BLaER1 (cell line): ENCODE data around the gene RFPL3.

Experiments
- H3K27ac ChIP-seq: shearing (Covaris generic); formaldehyde crosslinking; 2 replicates; pipeline ENCODE4 v1.8.1; 2022
- H3K27me3 ChIP-seq: shearing (Covaris generic); formaldehyde crosslinking; 2 replicates; pipeline ENCODE4 v1.8.1; 2022
- H3K36me3 ChIP-seq: shearing (Covaris generic); formaldehyde crosslinking; 2 replicates; pipeline ENCODE4 v1.8.1; 2022
- H3K4me1 ChIP-seq: shearing (Covaris generic); formaldehyde crosslinking; 2 replicates; pipeline ENCODE4 v1.8.1; 2022
- H3K4me2 ChIP-seq: shearing (Covaris generic); formaldehyde crosslinking; 2 replicates; pipeline ENCODE4 v1.8.1; 2022
- H3K4me3 ChIP-seq: shearing (Covaris generic); formaldehyde crosslinking; 2 replicates; pipeline ENCODE4 v1.8.1; 2022
- H3K9ac ChIP-seq: shearing (Covaris generic); formaldehyde crosslinking; 2 replicates; pipeline ENCODE4 v1.8.1; 2022
- H3K9me3 ChIP-seq: shearing (Covaris generic); formaldehyde crosslinking; 2 replicates; pipeline ENCODE4 v1.8.1; 2022
- H4K20me1 ChIP-seq: shearing (Covaris generic); formaldehyde crosslinking; 2 replicates; pipeline ENCODE4 v1.8.1; 2022
- Cebpa-rat ChIP-seq: shearing (Covaris generic); IDR thresholded peaks from 2 replicates; pipeline ENCODE4 v1.8.1; 2022

RFPL3 gene

DNA sequence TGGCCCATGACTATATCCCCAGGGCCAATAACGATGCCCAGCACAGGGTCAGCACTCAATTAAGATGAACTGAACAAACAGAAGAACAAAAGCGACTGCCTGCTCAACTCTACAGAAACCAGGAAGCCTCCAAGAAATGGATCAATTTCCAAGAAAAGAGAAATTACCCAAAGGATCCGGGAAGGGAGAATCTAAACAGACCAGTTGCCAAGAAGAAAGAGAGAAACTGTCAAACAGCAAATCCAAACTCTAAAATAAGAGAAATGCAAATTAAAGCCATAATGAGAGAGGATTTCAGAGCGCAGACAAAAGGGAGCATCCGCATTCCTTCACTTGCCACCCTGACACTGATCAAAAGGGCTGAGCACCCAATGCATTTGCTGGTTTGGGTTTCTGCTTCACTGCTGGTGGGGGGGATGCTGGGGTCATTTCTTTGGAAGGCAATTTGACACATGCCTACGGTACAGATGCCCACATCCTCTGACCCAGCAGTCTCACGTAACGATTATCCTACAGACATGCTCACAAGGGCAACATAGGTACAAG is 37.7 kb upstream of the RFPL3 start:
- no peaks in the 10 kb centered on the region for H3K9me3 ChIP-seq
- no peaks in the 10 kb centered on the region for H3K4me1 ChIP-seq
- H3K9ac ChIP-seq, result no peak overlapping the region
- H3K4me2 ChIP-seq, result no peak overlapping the region
- H3K27me3 ChIP-seq, result no peaks in the 10 kb centered on the region
- TF ChIP-seq Cebpa-rat, result no peak
- no peaks in the 10 kb centered on the region for H3K36me3 ChIP-seq
- H3K27ac ChIP-seq, result no peak overlapping the region
- H3K4me3 ChIP-seq, result no peak overlapping the region
- H4K20me1 ChIP-seq, result no peaks in the 10 kb centered on the region

DNA sequence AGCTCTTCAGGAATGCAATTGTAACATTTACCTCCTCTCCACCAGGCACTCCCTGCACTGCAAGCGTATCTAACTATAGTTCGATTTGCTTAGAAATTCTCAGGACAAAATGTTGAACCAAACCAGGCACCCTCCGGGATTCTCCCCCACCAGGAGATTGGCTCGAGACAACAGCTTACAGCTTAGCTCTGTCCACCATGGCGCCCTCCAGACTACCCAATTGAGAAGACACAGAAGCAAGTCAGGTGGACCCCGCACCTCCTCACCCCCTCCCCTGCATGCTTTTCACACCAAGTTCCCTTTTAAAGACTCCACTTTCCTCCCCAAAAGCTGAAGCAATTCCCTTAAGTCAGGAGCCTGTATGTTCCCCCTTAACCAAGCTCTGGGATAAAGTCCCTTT is 34.7 kb upstream of the RFPL3 start:
- H3K36me3 ChIP-seq, result no peaks in the 10 kb centered on the region
- no peaks in the 10 kb centered on the region for H4K20me1 ChIP-seq
- no peak overlapping the region for H3K4me3 ChIP-seq
- H3K4me2 ChIP-seq, result no peak overlapping the region
- H3K27me3 ChIP-seq, result no peaks in the 10 kb centered on the region
- no peak overlapping the region for H3K9ac ChIP-seq
- H3K9me3 ChIP-seq, result no peaks in the 10 kb centered on the region
- no peaks in the 10 kb centered on the region for H3K4me1 ChIP-seq
- no peak overlapping the region for H3K27ac ChIP-seq
- no peak for TF ChIP-seq Cebpa-rat

DNA sequence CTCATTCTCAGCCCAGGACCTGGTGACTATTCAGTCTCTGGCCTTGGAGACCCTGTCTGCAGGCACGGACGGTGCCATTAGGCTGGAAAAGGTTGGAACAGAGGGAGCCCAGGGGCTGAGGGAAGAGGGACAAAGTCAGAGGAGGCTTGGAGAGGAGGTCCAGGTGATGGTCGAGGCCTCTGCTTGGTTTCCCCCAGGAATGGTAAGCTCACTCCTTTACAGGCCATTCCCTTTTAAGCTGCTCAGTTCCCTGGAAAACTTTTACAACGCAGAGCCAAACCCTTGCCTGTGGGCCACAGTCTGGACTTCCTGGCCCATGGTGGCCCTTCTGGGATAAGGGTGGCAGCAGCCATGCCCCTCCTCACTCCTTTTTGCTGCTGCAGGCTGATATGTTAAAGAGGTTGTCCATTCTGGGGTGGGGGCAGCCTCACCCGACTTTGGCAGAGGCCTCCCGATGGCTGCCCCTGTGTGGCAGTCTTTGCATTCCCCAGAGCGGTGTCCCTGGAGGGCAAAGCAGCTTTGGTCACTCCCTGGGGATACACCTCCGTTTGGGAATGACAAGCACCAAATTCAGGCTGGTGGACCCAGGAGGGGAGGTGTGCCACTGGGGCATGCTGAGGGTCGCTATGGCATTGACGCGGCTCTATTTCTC is 34.0 kb upstream of the RFPL3 start:
- Histone ChIP-seq H4K20me1 (no peaks in the 10 kb centered on the region), H3K4me3 (no peak overlapping the region), H3K27ac (no peak overlapping the region), H3K36me3 (no peaks in the 10 kb centered on the region), H3K4me1 (no peaks in the 10 kb centered on the region), H3K4me2 (no peak overlapping the region), H3K9ac (no peak overlapping the region), H3K27me3 (no peaks in the 10 kb centered on the region), H3K9me3 (no peaks in the 10 kb centered on the region)
- TF ChIP-seq Cebpa-rat, result no peak

DNA sequence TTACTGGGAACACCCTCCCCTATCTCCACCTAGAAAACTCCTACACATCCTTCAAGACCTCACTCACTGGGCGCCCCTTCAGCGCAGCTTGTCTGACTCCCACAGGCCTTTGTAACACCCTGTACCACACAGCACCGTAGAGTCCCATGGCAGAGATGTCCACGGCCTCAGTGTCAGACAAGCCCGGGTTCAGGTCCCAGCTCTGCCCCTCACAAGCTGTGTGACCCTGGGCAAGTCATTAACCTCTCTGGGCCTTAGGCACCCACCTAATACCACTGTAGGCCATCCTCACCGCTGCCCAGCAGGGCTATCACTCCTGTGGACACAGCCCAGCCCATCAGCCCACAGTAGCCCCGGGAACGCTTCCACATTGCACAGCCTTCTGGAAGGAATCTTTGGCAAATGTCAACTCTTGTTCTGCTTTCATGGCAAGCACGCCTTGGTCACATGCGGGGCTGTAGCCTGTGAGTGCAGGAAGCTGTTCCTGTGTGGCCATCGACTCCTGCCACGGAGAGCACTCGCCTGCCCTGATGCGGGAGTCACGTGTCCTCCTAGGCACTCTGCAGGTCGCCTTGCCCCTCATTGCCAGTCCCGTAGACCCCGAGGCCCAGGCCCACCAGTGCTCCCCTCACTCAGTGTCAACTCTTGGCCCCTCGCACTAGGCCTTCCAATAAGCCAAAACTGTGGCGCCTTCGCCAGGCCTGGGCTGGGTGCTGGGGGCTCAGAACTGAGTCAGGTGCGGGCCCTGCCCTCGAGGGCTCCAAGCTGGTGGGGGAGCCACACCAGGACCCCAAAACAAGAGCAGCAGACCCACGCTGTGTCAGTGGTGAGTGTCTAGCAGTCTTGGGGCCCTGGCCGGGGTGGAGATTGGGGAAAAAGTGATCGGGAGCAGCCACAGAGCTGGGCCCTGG is 32.9 kb upstream of the RFPL3 start:
- Histone ChIP-seq H3K27me3 (no peaks in the 10 kb centered on the region), H3K9ac (no peak overlapping the region), H3K4me1 (no peaks in the 10 kb centered on the region), H4K20me1 (no peaks in the 10 kb centered on the region), H3K4me3 (no peak overlapping the region), H3K9me3 (no peaks in the 10 kb centered on the region), H3K36me3 (no peaks in the 10 kb centered on the region), H3K27ac (no peak overlapping the region), H3K4me2 (no peak overlapping the region)
- TF ChIP-seq Cebpa-rat, result no peak

DNA sequence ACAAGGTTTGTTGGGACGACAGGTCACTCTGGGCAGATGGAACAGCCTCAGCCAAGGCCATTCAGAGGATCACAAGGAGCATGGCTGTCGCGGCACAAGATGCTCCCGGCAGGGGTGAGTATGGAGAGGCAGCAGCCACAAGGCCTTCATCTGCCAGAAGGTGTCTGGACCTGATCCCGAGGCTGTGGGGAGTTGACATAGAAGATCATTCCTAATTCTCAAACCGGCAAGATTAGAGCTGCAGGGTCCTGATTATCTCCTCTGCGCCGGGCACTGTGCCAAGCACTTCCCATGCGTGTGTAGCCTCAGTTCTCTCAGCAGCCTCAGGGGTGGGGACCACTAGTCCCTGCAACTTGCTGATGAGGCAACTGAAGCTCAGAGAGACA is 32.3 kb upstream of the RFPL3 start:
- no peak for TF ChIP-seq Cebpa-rat
- H3K9me3 ChIP-seq, result no peaks in the 10 kb centered on the region
- no peak overlapping the region for H3K27ac ChIP-seq

DNA sequence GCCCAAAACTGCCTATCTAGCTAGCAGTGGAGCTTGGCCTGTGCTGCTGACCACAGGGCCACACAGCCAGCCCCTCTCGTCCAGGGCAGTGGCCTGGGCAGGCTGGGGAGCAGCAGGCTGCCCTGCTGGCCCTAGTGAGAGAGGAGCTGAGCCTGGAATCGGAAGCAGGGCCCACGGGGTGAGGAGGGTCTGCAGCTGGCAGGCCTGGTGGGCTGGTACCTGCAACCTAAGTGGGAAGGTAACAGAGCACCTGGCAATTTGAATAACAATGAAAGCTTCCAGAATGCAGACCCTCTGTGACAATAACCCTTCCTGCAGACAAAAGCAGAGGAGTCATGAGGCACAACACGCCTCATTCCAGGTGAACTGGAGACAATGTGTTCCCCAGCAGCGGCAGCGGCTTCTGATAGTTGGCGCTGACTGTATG is 31.8 kb upstream of the RFPL3 start:
- H3K27ac ChIP-seq, result no peak overlapping the region
- no peak overlapping the region for H3K9ac ChIP-seq
- no peaks in the 10 kb centered on the region for H3K9me3 ChIP-seq
- no peak overlapping the region for H3K4me2 ChIP-seq
- H3K4me1 ChIP-seq, result no peaks in the 10 kb centered on the region
- H4K20me1 ChIP-seq, result no peaks in the 10 kb centered on the region
- no peak for TF ChIP-seq Cebpa-rat
- no peak overlapping the region for H3K4me3 ChIP-seq
- no peaks in the 10 kb centered on the region for H3K36me3 ChIP-seq
- H3K27me3 ChIP-seq, result no peaks in the 10 kb centered on the region

More for the DNA sequence above, 32.3 kb upstream of the RFPL3 start:
- Histone ChIP-seq H3K9ac (no peak overlapping the region), H3K4me3 (no peak overlapping the region), H3K4me1 (no peaks in the 10 kb centered on the region), H3K4me2 (no peak overlapping the region), H3K27me3 (no peaks in the 10 kb centered on the region), H4K20me1 (no peaks in the 10 kb centered on the region), H3K36me3 (no peaks in the 10 kb centered on the region)

DNA sequence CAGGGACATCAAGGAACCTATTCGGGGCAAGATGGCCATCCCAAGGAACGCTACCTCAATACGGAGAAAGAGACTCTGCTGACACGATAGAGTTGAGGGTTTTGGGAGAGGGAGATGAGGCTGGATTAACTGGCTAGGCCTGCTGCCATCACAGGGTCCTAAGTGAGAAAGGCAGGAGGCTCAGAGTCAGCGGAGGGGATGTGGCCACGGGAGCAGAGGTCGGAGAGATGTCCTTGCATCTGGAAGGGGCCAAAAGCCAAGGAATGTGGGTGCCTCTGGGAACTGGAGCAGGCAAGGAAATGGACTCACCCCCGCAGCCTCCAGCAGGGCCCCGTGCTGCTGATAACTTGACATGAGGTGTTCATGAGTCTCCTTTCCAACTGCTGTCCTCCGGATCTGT is 31.0 kb upstream of the RFPL3 start:
- no peak for TF ChIP-seq Cebpa-rat
- Histone ChIP-seq H3K27ac (no peak overlapping the region), H3K36me3 (no peaks in the 10 kb centered on the region)

DNA sequence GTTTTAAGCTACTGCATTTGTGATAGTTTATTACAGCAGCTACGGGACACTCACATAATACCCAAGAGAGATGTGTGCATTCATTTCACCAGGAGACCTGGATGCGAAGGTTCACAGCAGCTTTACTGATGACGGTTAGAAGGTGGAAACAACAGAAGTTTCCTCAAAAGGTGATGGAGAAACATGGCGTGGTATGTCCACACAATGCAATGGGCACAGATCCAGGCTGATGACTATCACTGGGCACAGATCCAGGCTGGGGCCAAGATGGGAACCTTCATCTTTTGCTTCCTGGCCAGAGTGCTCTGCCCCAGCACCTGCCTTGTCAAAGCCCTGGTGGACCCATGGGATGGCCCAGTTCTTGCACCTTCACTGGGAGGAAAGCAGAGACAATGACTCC is 30.6 kb upstream of the RFPL3 start:
- no peak overlapping the region for H3K4me2 ChIP-seq
- no peaks in the 10 kb centered on the region for H3K9me3 ChIP-seq
- no peak overlapping the region for H3K9ac ChIP-seq
- no peak overlapping the region for H3K4me3 ChIP-seq
- H3K27me3 ChIP-seq, result no peaks in the 10 kb centered on the region
- 0 out of 2 replicates have a peak, but pooled peaks cover 5% of the 10 kb centered on the region for H3K4me1 ChIP-seq
- no peak overlapping the region for H3K27ac ChIP-seq
- no peak for TF ChIP-seq Cebpa-rat
- no peaks in the 10 kb centered on the region for H3K36me3 ChIP-seq
- no peaks in the 10 kb centered on the region for H4K20me1 ChIP-seq

More for the DNA sequence above, 31.0 kb upstream of the RFPL3 start:
- Histone ChIP-seq H3K4me1 (0 out of 2 replicates have a peak, but pooled peaks cover 4% of the 10 kb centered on the region), H3K4me3 (no peak overlapping the region), H3K4me2 (no peak overlapping the region), H4K20me1 (no peaks in the 10 kb centered on the region), H3K9ac (no peak overlapping the region), H3K27me3 (no peaks in the 10 kb centered on the region), H3K9me3 (no peaks in the 10 kb centered on the region)

DNA sequence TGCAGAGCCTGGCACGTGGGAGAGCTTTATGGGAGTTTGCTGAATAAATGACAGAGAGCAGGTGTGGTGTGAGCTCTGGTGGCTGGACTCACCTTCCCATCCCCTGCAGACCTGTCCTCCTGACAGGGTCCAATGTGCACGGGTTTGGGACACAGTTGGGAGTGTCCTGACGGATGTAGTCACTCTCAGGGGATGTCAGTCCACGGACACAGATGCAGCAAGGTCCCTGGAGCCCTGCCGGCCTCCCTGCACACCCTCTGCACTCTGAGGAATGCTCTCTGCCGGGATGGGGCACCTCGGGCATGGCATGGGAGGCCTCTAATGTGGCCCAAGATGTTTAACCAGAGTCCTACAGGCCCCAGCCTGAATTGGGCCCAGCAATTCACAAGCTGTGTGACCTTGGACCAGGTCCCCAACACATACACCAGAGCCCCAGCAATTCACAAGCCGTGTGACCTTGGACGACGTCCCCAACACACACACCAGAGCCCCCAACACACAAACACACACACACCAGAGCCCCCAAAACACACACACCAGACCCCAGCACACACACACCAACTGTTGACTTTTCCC is 30.0 kb upstream of the RFPL3 start:
- no peaks in the 10 kb centered on the region for H3K9me3 ChIP-seq
- no peaks in the 10 kb centered on the region for H3K36me3 ChIP-seq
- no peak overlapping the region for H3K4me2 ChIP-seq
- H3K9ac ChIP-seq, result no peak overlapping the region
- no peak overlapping the region for H3K27ac ChIP-seq
- H3K4me1 ChIP-seq, result 0 out of 2 replicates have a peak, but pooled peaks cover 5% of the 10 kb centered on the region
- no peaks in the 10 kb centered on the region for H4K20me1 ChIP-seq
- no peak for TF ChIP-seq Cebpa-rat
- H3K4me3 ChIP-seq, result no peak overlapping the region
- no peaks in the 10 kb centered on the region for H3K27me3 ChIP-seq
